HepG2 (cell line): ENCODE data around the gene SMC6. TPM values are rescaled to one million over a fixed set of nuclear protein-coding genes. Genes with fewer than 3 reads are reported as not detected.

Experiments used
- ATF7-NPFF ChIP-seq: sonication (generic); formaldehyde crosslinking; IDR thresholded peaks from 2 replicates; pipeline ENCODE4 v1.8.1; 2023; ENCODE audit warnings: mild to moderate bottlenecking, low read depth, missing genetic modification reagents, moderate library complexity
- HDAC2 ChIP-seq: sonication (generic); formaldehyde crosslinking; IDR thresholded peaks from 2 replicates; pipeline ENCODE4 v1.4.0; 2020; ENCODE audit warnings: missing genetic modification reagents
- HIVEP1 ChIP-seq: sonication (generic); formaldehyde crosslinking; IDR thresholded peaks from 2 replicates; pipeline ENCODE4 v1.4.0; 2020; ENCODE audit warnings: mild to moderate bottlenecking, missing genetic modification reagents
- NR3C1 ChIP-seq: sonication (generic); formaldehyde crosslinking; IDR thresholded peaks from 2 replicates; pipeline ENCODE4 v1.4.0; 2020; ENCODE audit warnings: missing genetic modification reagents
- NRL ChIP-seq: sonication (generic); formaldehyde crosslinking; IDR thresholded peaks from 2 replicates; pipeline ENCODE4 v1.5.0; 2020; ENCODE audit warnings: missing genetic modification reagents, mild to moderate bottlenecking, moderate library complexity, borderline replicate concordance
- RFX1 ChIP-seq: fragments of 450-650 bp; IDR thresholded peaks from 2 replicates; pipeline ENCODE4 v1.6.1; 2017
- SALL2 ChIP-seq: sonication (generic); formaldehyde crosslinking; IDR thresholded peaks from 2 replicates; pipeline ENCODE4 v1.8.1; 2023; ENCODE audit warnings: mild to moderate bottlenecking, missing genetic modification reagents, inconsistent platforms
- SRF ChIP-seq: IDR thresholded peaks from 2 replicates; pipeline ENCODE4 v1.6.1; 2011; ENCODE audit warnings: mild to moderate bottlenecking, low read depth, low read length, moderate library complexity
- ZNF430 ChIP-seq: sonication (generic); formaldehyde crosslinking; IDR thresholded peaks from 2 replicates; pipeline ENCODE4 v1.9.0; 2021; ENCODE audit warnings: mild to moderate bottlenecking, missing genetic modification reagents
- ZNF550 ChIP-seq: sonication (generic); formaldehyde crosslinking; IDR thresholded peaks from 2 replicates; pipeline ENCODE4 v1.4.0; 2020; ENCODE audit warnings: mild to moderate bottlenecking, missing genetic modification reagents, borderline replicate concordance
- ZNF563 ChIP-seq: sonication (generic); formaldehyde crosslinking; IDR thresholded peaks from 2 replicates; pipeline ENCODE4 v1.8.0; 2022; ENCODE audit warnings: mild to moderate bottlenecking, moderate library complexity, missing genetic modification reagents
- ZNF773 ChIP-seq: sonication (generic); formaldehyde crosslinking; IDR thresholded peaks from 2 replicates; pipeline ENCODE4 v1.4.0; 2020; ENCODE audit warnings: missing genetic modification reagents, borderline replicate concordance
- polyA plus RNA-seq, 8 experiments: library from polyadenylated mRNA; depleted of rRNA in 3 of 8; stranded (reverse) in 7 of 8; unstranded in 1 of 8; fragments of >200 nt; fragmentation: Illumina TruSeq in 4 of 8; extraction: Trizol in 4 of 8; gene quantifications; 2 replicates each; pipeline versions ENCODE4 v1.2.1 to v1.2.3, GENCODE V29; 2011 to 2016; ENCODE audit warnings: low read depth in 4 of 8, missing spikeins in 1 of 8, mixed read lengths in 1 of 8; ENCODE audit not compliant: insufficient read depth in 1 of 8
- total RNA-seq, 5 experiments: library from RNA; depleted of rRNA; stranded (reverse); fragments of >200 nt; fragmentation: Illumina TruSeq; extraction: Trizol; gene quantifications; 2 replicates each; pipeline ENCODE4 v1.2.3, GENCODE V29; 2016; ENCODE audit warnings: low read depth in 1 of 5
- TF ChIP-seq, protein P1 (sequence below): sonication (generic); formaldehyde crosslinking; IDR thresholded peaks from 2 replicates; pipeline ENCODE4 v1.5.0; 2020; ENCODE audit warnings: mild to moderate bottlenecking, missing genetic modification reagents
- TF ChIP-seq, protein P2 (sequence below), 2 experiments: sonication (generic) in 1 of 2; formaldehyde crosslinking in 1 of 2; IDR thresholded peaks; 2 replicates each; pipeline versions ENCODE4 v1.6.1 to v1.9.0; 2014 to 2022; ENCODE audit warnings: antibody characterized with exemption in 1 of 2, borderline replicate concordance in 1 of 2, inconsistent platforms in 1 of 2, low read depth in 1 of 2, missing genetic modification reagents in 1 of 2
- TF ChIP-seq, protein P3 (sequence below): sonication (generic); formaldehyde crosslinking; IDR thresholded peaks from 2 replicates; pipeline ENCODE4 v1.8.1; 2022; ENCODE audit warnings: low read depth, mild to moderate bottlenecking, missing genetic modification reagents

The SMC6 gene
- total and polyA plus RNA-seq, 2 of the 13 experiments (the other 11 are each of a cell fraction or from before 2014, with no cell fraction given): 18.9 to 55.3 TPM

DNA sequence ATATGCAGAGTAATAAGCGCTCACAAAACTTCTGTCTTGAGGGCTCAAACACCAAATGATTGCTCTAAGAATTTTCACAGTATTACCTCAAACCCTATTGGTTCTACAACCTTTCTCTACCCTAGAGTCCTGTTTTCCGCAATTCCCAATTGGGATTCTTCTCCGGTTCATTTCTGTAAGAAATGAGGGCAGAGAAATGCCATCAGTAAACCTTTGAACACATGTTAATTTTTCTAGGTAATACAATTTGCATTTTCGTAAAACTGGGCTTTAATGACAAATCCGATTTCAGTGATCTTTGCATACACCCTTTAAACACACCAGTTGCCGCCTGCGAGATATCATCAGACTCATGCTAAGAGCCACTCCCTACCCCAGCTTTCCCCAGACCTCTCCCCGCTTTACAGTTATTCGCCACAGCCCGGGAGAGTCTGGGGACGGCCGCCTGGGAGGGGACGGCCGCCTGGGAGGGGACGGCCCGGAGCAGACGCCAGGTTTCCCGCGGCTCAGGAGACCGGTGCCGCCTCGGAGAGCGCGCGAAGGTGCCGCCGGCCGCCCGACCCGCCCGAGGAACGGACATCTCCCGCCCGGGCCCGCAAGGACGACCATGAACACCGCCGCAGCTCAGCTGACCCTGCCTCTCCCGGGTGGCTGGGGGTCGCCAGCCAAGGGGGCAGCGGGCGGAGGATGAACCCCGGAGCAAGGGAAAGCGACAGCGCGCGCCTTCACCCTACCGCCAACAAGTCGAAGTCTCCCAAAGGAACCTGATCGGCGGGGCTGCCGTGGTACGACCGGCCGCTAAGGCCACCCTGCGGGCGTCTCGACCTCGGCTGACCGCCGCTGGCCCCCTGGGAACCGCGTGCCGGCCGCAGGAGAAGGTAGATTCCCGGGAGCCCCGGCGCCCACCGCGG lies 463 bp downstream of the SMC6 start (continued):
- TF ChIP-seq, protein P1, sequence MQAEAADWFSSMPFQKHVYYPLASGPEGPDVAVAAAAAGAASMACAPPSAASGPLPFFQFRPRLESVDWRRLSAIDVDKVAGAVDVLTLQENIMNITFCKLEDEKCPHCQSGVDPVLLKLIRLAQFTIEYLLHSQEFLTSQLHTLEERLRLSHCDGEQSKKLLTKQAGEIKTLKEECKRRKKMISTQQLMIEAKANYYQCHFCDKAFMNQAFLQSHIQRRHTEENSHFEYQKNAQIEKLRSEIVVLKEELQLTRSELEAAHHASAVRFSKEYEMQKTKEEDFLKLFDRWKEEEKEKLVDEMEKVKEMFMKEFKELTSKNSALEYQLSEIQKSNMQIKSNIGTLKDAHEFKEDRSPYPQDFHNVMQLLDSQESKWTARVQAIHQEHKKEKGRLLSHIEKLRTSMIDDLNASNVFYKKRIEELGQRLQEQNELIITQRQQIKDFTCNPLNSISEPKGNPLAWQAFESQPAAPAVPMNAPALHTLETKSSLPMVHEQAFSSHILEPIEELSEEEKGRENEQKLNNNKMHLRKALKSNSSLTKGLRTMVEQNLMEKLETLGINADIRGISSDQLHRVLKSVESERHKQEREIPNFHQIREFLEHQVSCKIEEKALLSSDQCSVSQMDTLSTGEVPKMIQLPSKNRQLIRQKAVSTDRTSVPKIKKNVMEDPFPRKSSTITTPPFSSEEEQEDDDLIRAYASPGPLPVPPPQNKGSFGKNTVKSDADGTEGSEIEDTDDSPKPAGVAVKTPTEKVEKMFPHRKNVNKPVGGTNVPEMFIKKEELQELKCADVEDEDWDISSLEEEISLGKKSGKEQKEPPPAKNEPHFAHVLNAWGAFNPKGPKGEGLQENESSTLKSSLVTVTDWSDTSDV (CRISPR knock-in tag): peak; percentile 38; the same call in 1 of the 2 replicates
- TF ChIP-seq SALL2 (no peak; the same call in 1 of the 2 replicates), ZNF550 (CRISPR knock-in tag) (no peak), NRL (peak; percentile 88; the same call in 1 of the 2 replicates), ZNF430 (CRISPR knock-in tag) (peak; percentile 81), ZNF563 (CRISPR knock-in tag) (peak; percentile 83; the same call in 1 of the 2 replicates), NR3C1 (CRISPR knock-in tag) (no peak), ATF7-NPFF (CRISPR knock-in tag) (peak; percentile 85), ZNF773 (CRISPR knock-in tag) (no peak), SRF (no peak), RFX1 (no peak), HIVEP1 (CRISPR knock-in tag) (peak; percentile 85; the same call in 1 of the 2 replicates), HDAC2 (CRISPR knock-in tag) (no peak; the same call in 1 of the 2 replicates)
- TF ChIP-seq, protein P2, sequence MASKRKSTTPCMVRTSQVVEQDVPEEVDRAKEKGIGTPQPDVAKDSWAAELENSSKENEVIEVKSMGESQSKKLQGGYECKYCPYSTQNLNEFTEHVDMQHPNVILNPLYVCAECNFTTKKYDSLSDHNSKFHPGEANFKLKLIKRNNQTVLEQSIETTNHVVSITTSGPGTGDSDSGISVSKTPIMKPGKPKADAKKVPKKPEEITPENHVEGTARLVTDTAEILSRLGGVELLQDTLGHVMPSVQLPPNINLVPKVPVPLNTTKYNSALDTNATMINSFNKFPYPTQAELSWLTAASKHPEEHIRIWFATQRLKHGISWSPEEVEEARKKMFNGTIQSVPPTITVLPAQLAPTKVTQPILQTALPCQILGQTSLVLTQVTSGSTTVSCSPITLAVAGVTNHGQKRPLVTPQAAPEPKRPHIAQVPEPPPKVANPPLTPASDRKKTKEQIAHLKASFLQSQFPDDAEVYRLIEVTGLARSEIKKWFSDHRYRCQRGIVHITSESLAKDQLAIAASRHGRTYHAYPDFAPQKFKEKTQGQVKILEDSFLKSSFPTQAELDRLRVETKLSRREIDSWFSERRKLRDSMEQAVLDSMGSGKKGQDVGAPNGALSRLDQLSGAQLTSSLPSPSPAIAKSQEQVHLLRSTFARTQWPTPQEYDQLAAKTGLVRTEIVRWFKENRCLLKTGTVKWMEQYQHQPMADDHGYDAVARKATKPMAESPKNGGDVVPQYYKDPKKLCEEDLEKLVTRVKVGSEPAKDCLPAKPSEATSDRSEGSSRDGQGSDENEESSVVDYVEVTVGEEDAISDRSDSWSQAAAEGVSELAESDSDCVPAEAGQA (IDR thresholded peaks at IDR 0.05; ENCODE audit: low read depth): 0 out of 2 replicates have a peak, but pooled peaks have one; percentile 34
- TF ChIP-seq, protein P2 (CRISPR knock-in tag; IDR thresholded peaks at IDR 0.05; ENCODE audit: borderline replicate concordance): no peak
- TF ChIP-seq, protein P3, sequence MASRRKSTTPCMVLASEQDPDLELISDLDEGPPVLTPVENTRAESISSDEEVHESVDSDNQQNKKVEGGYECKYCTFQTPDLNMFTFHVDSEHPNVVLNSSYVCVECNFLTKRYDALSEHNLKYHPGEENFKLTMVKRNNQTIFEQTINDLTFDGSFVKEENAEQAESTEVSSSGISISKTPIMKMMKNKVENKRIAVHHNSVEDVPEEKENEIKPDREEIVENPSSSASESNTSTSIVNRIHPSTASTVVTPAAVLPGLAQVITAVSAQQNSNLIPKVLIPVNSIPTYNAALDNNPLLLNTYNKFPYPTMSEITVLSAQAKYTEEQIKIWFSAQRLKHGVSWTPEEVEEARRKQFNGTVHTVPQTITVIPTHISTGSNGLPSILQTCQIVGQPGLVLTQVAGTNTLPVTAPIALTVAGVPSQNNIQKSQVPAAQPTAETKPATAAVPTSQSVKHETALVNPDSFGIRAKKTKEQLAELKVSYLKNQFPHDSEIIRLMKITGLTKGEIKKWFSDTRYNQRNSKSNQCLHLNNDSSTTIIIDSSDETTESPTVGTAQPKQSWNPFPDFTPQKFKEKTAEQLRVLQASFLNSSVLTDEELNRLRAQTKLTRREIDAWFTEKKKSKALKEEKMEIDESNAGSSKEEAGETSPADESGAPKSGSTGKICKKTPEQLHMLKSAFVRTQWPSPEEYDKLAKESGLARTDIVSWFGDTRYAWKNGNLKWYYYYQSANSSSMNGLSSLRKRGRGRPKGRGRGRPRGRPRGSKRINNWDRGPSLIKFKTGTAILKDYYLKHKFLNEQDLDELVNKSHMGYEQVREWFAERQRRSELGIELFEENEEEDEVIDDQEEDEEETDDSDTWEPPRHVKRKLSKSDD (CRISPR knock-in tag): no peak; the same call in 1 of the 2 replicates
